Activated T-helper 17 cell treated with anti-CD3 and anti-CD28 coated beads, Interleukin-2, amount 50 U/mL, for 72 hours (primary cell): ENCODE measurements around the gene RGS7. TPM values are rescaled to one million over a fixed set of nuclear protein-coding genes. Genes with fewer than 3 reads are reported as not detected.

Source experiments
- ATAC-seq: fragments of 150-1000 bp; cut with Tn5 transposase; replicated peaks from 2 replicates; pipeline ENCODE4 v1.10.0; 2021; ENCODE audit warnings: mild to moderate bottlenecking, moderate library complexity
- H3K27ac Mint-ChIP-seq: one replicate; pipeline ENCODE4 v1.8.0; 2022; ENCODE audit warnings: mixed read lengths
- H3K27me3 Mint-ChIP-seq: one replicate; pipeline ENCODE4 v1.8.0; 2022; ENCODE audit warnings: mixed read lengths
- H3K36me3 Mint-ChIP-seq: one replicate; pipeline ENCODE4 v1.8.0; 2022; ENCODE audit warnings: low read depth, mild to moderate bottlenecking, mixed read lengths
- H3K4me1 Mint-ChIP-seq: one replicate; pipeline ENCODE4 v1.8.0; 2022; ENCODE audit warnings: mixed read lengths
- H3K4me3 Mint-ChIP-seq: one replicate; pipeline ENCODE4 v1.8.0; 2022; ENCODE audit warnings: mild to moderate bottlenecking, mixed read lengths
- H3K9me3 Mint-ChIP-seq: one replicate; pipeline ENCODE4 v1.8.0; 2022; ENCODE audit warnings: mixed read lengths
- total RNA-seq, 2 donors: library from RNA; stranded (reverse); gene quantifications; one replicate each; pipeline ENCODE4 v1.2.3, GENCODE V29; 2022

RGS7 gene
- total RNA-seq, 2 donors from 2014 or later = not detected

GRCh38 chr1:240946926-240947325 lies 410.1 kb downstream of the RGS7 start:
- Mint-ChIP-seq H3K4me1 (no peaks in the 10 kb centered on the region), H3K4me3 (no peak overlapping the region), H3K27ac (no peak overlapping the region), H3K27me3 (peaks cover 5% of the 10 kb centered on the region), H3K36me3 (no peaks in the 10 kb centered on the region), H3K9me3 (no peaks in the 10 kb centered on the region)
- no peak for ATAC-seq

DNA sequence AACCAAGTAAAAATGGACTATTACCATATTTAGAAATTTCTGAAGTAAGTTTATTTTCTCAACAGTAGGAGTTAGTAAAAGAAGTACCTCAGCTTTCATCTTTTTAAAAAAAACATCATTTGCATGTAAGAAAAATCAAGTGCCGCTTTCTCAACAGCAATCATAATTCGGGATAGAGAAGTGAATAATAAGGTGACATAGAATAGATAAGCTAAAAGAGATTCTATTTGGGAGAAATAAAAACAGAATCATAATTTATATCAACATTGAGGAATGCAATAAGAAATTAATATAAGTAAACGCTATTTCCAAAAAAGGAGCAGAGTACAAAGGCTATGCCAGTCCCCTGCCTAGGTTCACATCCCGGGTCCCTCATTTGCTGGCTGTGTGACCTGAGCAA lies 414.1 kb downstream of the RGS7 start:
- H3K4me3 Mint-ChIP-seq = no peak overlapping the region
- peaks cover 5% of the 10 kb centered on the region for H3K9me3 Mint-ChIP-seq
- H3K27ac Mint-ChIP-seq = no peak overlapping the region
- ATAC-seq = no peak
- H3K4me1 Mint-ChIP-seq = no peaks in the 10 kb centered on the region
- H3K27me3 Mint-ChIP-seq = peaks cover 3% of the 10 kb centered on the region
- no peaks in the 10 kb centered on the region for H3K36me3 Mint-ChIP-seq

DNA sequence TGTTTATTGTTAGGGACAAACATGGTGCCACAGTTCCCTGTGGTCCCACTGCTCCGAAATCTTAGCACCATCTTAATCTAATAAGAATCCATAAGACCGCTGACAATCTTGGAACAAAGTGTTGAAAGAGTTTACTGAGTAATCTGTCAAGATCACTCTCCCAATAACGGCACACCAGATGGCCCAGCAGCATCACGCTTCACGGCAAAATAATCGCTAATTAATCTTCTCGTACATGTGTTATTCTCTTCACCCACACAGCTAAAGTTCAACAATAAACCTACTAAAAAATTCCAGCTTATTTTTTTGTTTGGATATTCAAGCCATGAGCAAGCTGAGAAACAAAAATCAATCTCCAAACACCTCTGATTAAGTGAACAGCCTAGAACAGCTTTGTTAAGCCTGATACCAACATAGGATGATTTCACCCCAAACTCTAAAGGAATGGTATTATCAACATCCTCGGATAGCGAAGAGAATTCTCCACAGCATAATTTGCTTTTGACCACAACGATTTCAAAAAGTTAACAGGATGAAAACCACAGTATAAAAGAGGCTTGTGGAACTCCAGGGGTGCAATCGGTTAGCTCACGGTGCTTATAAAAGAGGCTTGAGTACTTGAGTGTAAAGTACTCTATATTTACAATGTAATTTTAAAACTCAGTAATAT lies 415.2 kb downstream of the RGS7 start:
- no peak overlapping the region for H3K4me3 Mint-ChIP-seq

DNA sequence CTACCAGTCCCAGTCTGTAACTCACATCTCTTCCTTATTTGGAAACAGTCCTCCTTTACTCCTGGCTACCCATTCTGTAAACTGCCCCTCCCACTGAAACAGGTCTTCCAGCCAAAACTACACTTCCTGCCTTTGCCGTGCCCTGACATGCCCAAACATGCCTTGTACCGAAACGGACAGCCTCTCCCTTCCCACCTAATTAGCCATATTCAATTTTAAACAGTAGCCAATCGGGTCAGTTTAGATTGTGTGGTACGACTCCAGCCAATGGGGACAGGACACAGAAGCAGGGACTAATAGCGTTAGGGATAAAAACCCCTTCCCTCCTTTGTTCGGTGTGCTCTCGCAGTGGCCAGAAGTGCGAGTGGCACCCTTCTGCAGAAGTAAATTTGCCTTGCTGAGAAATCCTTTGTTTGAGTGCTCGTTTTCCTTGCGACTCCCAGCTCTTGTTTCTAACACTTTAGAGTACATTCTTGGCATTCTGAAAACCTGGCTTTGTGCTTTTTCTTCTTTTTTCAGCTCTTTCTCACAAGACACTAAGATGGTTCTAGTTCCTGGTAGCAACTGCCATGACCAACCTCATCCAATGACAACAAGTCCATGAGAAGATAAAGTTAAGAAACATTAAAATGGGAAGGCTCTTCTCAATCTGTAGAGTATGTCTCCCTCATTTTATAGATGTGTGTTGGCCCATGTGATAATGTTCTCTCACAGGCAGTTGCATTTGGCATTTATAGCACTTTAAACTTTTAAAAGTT lies 419.9 kb downstream of the RGS7 start:
- peaks cover 3% of the 10 kb centered on the region for H3K27me3 Mint-ChIP-seq
- no peak for ATAC-seq
- no peak overlapping the region for H3K27ac Mint-ChIP-seq
- H3K4me1 Mint-ChIP-seq = no peaks in the 10 kb centered on the region
- H3K4me3 Mint-ChIP-seq = no peak overlapping the region
- H3K36me3 Mint-ChIP-seq = no peaks in the 10 kb centered on the region
- peaks cover 14% of the 10 kb centered on the region for H3K9me3 Mint-ChIP-seq

More for the DNA sequence above, 415.2 kb downstream of the RGS7 start:
- H3K9me3 Mint-ChIP-seq = peaks cover 11% of the 10 kb centered on the region
- H3K27ac Mint-ChIP-seq = no peak overlapping the region
- no peak for ATAC-seq
- H3K27me3 Mint-ChIP-seq = peaks cover 3% of the 10 kb centered on the region
- no peaks in the 10 kb centered on the region for H3K36me3 Mint-ChIP-seq
- no peaks in the 10 kb centered on the region for H3K4me1 Mint-ChIP-seq

DNA sequence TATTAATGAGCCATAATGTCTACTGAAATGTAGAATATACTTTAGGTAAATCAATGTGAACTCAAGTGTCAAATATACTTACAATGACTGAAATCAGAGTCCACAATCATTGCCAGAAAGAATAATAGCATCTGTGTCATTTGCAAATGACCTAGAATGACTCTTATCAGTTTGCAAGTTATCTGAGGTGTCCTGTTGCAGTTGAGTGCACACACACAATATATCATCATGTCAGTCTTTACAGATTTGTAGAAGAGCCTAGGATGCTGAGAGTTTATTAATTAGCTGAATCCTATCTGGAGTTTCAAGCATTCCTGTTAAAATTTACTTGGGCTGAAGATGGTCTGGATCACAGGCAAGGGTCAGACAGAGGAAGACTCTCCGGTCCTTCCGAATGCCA lies 421.1 kb downstream of the RGS7 start:
- H3K9me3 Mint-ChIP-seq = peaks cover 14% of the 10 kb centered on the region
- ATAC-seq = no peak
- no peaks in the 10 kb centered on the region for H3K36me3 Mint-ChIP-seq
- no peaks in the 10 kb centered on the region for H3K4me1 Mint-ChIP-seq
- H3K4me3 Mint-ChIP-seq = no peak overlapping the region
- H3K27ac Mint-ChIP-seq = no peak overlapping the region
- no peaks in the 10 kb centered on the region for H3K27me3 Mint-ChIP-seq

DNA sequence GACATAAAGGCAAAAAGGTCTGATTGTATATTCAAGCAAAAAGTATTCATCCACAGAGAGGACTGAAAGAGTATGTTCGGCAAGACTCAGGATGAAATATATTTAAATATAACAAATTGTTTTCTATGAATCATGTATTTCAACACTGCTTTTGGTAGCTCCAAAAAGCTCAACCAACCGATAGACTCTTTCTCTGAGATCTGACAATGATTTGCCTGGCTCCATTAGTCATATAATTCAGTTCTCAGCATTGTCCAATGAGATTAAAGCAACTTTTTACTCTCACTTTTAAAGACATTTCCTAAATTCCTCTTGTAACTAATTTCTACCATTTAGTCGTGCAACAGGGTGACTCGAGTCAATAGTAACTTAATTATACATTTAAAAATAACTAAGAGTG lies 426.0 kb downstream of the RGS7 start:
- no peak for ATAC-seq
- H3K9me3 Mint-ChIP-seq = peaks cover 9% of the 10 kb centered on the region
- H3K36me3 Mint-ChIP-seq = no peaks in the 10 kb centered on the region
- H3K4me3 Mint-ChIP-seq = no peak overlapping the region
- no peak overlapping the region for H3K27ac Mint-ChIP-seq
- no peaks in the 10 kb centered on the region for H3K4me1 Mint-ChIP-seq
- H3K27me3 Mint-ChIP-seq = no peaks in the 10 kb centered on the region

DNA sequence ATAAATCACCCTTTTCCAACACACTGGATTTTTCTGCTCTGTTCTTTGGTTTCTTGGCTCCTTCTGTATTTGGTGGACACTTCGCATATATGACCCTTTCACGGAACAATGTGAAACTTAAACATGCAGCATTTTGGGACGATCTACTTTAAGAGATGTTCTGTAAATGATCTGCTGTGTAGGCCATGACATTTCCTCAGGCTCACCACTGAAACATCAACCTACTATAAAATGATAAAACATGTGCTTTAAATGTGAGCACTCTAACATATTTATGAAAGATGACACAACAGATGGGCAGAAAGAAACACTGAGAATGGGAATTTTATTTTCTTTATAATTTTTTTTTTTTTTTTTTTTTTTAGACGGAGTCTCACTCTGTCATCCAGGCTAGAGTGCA lies 428.7 kb downstream of the RGS7 start:
- Mint-ChIP-seq H3K27ac (no peak overlapping the region), H3K36me3 (no peaks in the 10 kb centered on the region), H3K27me3 (no peaks in the 10 kb centered on the region), H3K4me1 (no peaks in the 10 kb centered on the region), H3K9me3 (peaks cover 11% of the 10 kb centered on the region), H3K4me3 (no peak overlapping the region)
- ATAC-seq = no peak

GRCh38 chr1:240927821-240928220 lies 429.2 kb downstream of the RGS7 start:
- Mint-ChIP-seq H3K4me3 (no peak overlapping the region), H3K27ac (no peak overlapping the region), H3K27me3 (no peaks in the 10 kb centered on the region), H3K9me3 (peaks cover 11% of the 10 kb centered on the region), H3K4me1 (no peaks in the 10 kb centered on the region), H3K36me3 (no peaks in the 10 kb centered on the region)
- ATAC-seq = no peak

GRCh38 chr1:240925273-240925672 lies 431.7 kb downstream of the RGS7 start:
- no peaks in the 10 kb centered on the region for H3K4me1 Mint-ChIP-seq

GRCh38 chr1:240917976-240918375 lies 439.0 kb downstream of the RGS7 start:
- H3K4me1 Mint-ChIP-seq = no peaks in the 10 kb centered on the region
- H3K4me3 Mint-ChIP-seq = no peak overlapping the region
- peaks cover 6% of the 10 kb centered on the region for H3K9me3 Mint-ChIP-seq
- no peak for ATAC-seq
- no peaks in the 10 kb centered on the region for H3K27me3 Mint-ChIP-seq
- H3K36me3 Mint-ChIP-seq = no peaks in the 10 kb centered on the region
- H3K27ac Mint-ChIP-seq = no peak overlapping the region

More at GRCh38 chr1:240925273-240925672, 431.7 kb downstream of the RGS7 start:
- ATAC-seq = no peak
- H3K4me3 Mint-ChIP-seq = no peak overlapping the region
- no peaks in the 10 kb centered on the region for H3K27me3 Mint-ChIP-seq
- H3K9me3 Mint-ChIP-seq = peaks cover 11% of the 10 kb centered on the region
- no peaks in the 10 kb centered on the region for H3K36me3 Mint-ChIP-seq
- H3K27ac Mint-ChIP-seq = no peak overlapping the region

- H3K9me3 Mint-ChIP-seq = peaks cover 6% of the 10 kb centered on the region
- H3K4me3 Mint-ChIP-seq = no peak overlapping the region
- no peaks in the 10 kb centered on the region for H3K4me1 Mint-ChIP-seq
- ATAC-seq = no peak
- H3K36me3 Mint-ChIP-seq = no peaks in the 10 kb centered on the region
- H3K27me3 Mint-ChIP-seq = peaks cover 8% of the 10 kb centered on the region
- H3K27ac Mint-ChIP-seq = no peak overlapping the region
Measured at GRCh38 chr1:240914506-240914905, 442.5 kb downstream of the RGS7 start.

DNA sequence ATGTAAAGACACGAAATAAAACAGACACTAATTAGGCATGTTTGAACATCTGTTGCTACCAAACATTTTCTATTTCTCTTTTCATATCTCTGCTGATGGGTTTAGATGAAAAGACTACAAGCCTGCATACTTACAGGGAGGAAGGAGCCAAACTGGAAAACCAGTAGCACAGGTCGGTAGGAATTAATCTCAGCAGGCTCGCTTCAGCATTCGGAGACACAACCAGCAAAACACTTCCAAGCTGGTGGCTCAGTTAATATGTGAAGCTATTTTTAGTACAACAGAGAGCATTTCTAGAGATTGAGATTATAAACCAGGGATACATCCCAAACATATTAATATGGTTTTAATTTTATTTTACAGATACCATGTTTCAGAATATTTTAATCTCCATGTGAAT lies 444.2 kb downstream of the RGS7 start:
- no peak overlapping the region for H3K27ac Mint-ChIP-seq
- H3K27me3 Mint-ChIP-seq = peaks cover 8% of the 10 kb centered on the region
- no peaks in the 10 kb centered on the region for H3K36me3 Mint-ChIP-seq
- no peaks in the 10 kb centered on the region for H3K4me1 Mint-ChIP-seq
- no peak overlapping the region for H3K4me3 Mint-ChIP-seq
- peaks cover under 1% of the 10 kb centered on the region for H3K9me3 Mint-ChIP-seq
- no peak for ATAC-seq

DNA sequence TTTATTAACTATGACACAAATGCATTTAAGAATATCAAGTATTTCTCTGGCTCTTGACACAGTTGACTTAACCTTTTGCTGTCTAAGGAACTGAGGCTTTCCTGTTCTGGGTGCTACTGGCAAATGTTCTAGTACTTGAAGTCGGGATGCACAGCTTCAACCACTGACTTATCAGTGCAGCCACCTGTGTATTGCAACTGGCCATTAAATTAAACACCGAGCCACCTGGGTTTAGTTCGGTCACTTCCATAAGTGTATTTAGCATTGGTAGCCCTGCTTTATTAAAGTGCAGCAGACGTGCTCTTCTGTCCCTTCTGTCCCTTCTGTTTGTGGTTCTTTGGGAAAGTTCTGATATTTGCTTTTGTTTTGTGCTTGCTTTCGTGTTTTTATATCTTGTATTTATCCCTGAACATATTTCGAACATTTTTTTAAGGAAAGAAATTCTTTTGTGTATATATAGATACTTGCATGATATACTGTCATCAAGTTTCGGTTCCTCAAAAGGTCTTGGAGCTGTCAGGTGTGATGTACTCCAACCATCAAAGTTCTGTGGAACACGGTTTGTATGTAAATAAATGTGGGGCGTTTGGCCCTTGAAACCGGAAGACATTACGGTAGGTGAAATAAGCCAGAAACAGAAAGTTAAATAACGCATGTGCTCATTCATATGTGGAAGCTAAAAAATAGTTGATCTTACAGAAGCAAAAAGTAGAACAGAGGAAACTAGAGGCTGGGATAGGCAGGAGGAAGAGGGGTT lies 447.1 kb downstream of the RGS7 start:
- no peak for ATAC-seq
- H3K27ac Mint-ChIP-seq = no peak overlapping the region
- no peaks in the 10 kb centered on the region for H3K4me1 Mint-ChIP-seq
- H3K4me3 Mint-ChIP-seq = no peak overlapping the region
- H3K27me3 Mint-ChIP-seq = peaks cover 8% of the 10 kb centered on the region
- H3K9me3 Mint-ChIP-seq = no peaks in the 10 kb centered on the region
- H3K36me3 Mint-ChIP-seq = no peaks in the 10 kb centered on the region

- no peak for ATAC-seq
- Mint-ChIP-seq H3K4me3 (no peak overlapping the region), H3K36me3 (no peaks in the 10 kb centered on the region), H3K9me3 (no peaks in the 10 kb centered on the region), H3K4me1 (no peaks in the 10 kb centered on the region), H3K27ac (no peak overlapping the region), H3K27me3 (peaks cover 12% of the 10 kb centered on the region)
Measured at GRCh38 chr1:240906477-240906876, 450.5 kb downstream of the RGS7 start.
